Right lobe of liver (tissue), 4 donors: ENCODE measurements around the gene EIF4H.

Source experiments
- CTCF ChIP-seq, 4 donors: fragments of 200-600 bp in 3 of 4; fragments of 450-650 bp in 1 of 4; IDR thresholded peaks; one replicate each; pipeline versions ENCODE4 v1.5.1 to v1.8.0; 2016 to 2022; ENCODE audit warnings: antibody characterized with exemption in 4 of 4, mild to moderate bottlenecking in 2 of 4
- POLR2A ChIP-seq: fragments of 450-650 bp; IDR thresholded peaks from one replicate; pipeline ENCODE4 v1.6.1; 2017; ENCODE audit warnings: antibody characterized with exemption, mild to moderate bottlenecking
- donor health status: DM: no; HTN: no; CAD: no.
- donor health status: DM: no; HTN: no; CAD: no.
- donor health status: DM: no; HTN: yes; CAD: no.

- TF ChIP-seq CTCF (IDR thresholded peaks at IDR 0.05) (no peak), POLR2A (no peak)
These were observed 43.6 kb upstream of the EIF4H start for GRCh38 chr7:74130518-74130917.
